Body of pancreas (tissue), 4 donors: ENCODE measurements around the gene MGME1. TPM values are rescaled to one million over a fixed set of nuclear protein-coding genes. Genes with fewer than 3 reads are reported as not detected.

Experiments
- ATAC-seq: fragments of 150-250 bp; one replicate; pipeline ENCODE4 v1.9.1; 2016
- DNase-seq, 4 donors: peaks; one replicate each; pipeline ENCODE4 v3.0.0-alpha.2; 2019
- H3K27ac ChIP-seq, 4 donors: fragments of 200-600 bp; sonication (generic); 1 replicate in 3 of 4; 2 replicates in 1 of 4; pipeline versions ENCODE4 v1.5.1 to v1.6.1; 2016 to 2019; ENCODE audit warnings: mild to moderate bottlenecking in 1 of 4, mixed read lengths in 1 of 4, moderate library complexity in 1 of 4
- H3K27me3 ChIP-seq, 2 donors: fragments of 200-600 bp; sonication (generic); one replicate each; pipeline ENCODE4 v1.6.0; 2016; ENCODE audit warnings: mild to moderate bottlenecking in 1 of 2
- H3K36me3 ChIP-seq, 2 donors: fragments of 200-600 bp; sonication (generic); replicated peaks in 1 of 2; 2 replicates each; pipeline ENCODE4 v1.5.1; 2016; ENCODE audit warnings: low read depth in 2 of 2; ENCODE audit not compliant: insufficient read depth in 1 of 2
- H3K4me1 ChIP-seq: fragments of 200-600 bp; sonication (generic); one replicate; pipeline ENCODE4 v1.6.0; 2016
- H3K4me3 ChIP-seq, 2 donors: fragments of 200-600 bp; sonication (generic); 1 replicate in 1 of 2; 2 replicates in 1 of 2; pipeline ENCODE4 v1.5.1; 2016 to 2019
- H3K9me3 ChIP-seq, 3 donors: fragments of 200-600 bp; sonication (generic); 1 replicate in 2 of 3; 2 replicates in 1 of 3; pipeline ENCODE4 v1.5.1; 2016
- POLR2A ChIP-seq, 3 donors: fragments of 450-650 bp; IDR thresholded peaks; one replicate each; pipeline ENCODE4 v1.6.1; 2016; ENCODE audit warnings: antibody characterized with exemption in 3 of 3, mild to moderate bottlenecking in 2 of 3
- WGBS, 2 donors: methylation state at CpG; one replicate each; pipeline ENCODE4 v1.1.5; 2017; 5-methylcytosine and 5-hydroxymethylcytosine counted together
- intact Hi-C: fragments of 100-400 bp; cut with DNase I; formaldehyde crosslinking; loops from one replicate; pipeline ENCODE4 v1.15.1; 2023
- total RNA-seq, 2 donors: library from RNA; depleted of rRNA; stranded (reverse); fragments of >200 nt; gene quantifications; one replicate each; pipeline ENCODE4 v1.1.0, GENCODE V29; 2016
- TF ChIP-seq, protein P1 (sequence below), 7 experiments: fragments of 450-650 bp in 4 of 7; fragments of 200-600 bp in 3 of 7; sonication (generic) in 3 of 7; IDR thresholded peaks; one replicate each; pipeline ENCODE4 v1.5.1; 2016 to 2019; ENCODE audit warnings: antibody characterized with exemption in 7 of 7

MGME1 gene
- total RNA-seq, 2 donors from 2014 or later: 3.0 to 6.5 TPM

GRCh38 chr20:17964632-17965031 lies 4.2 kb upstream of the MGME1 start:
- Histone ChIP-seq H3K27ac (no peak overlapping the region), H3K27me3 (no peaks in the 10 kb centered on the region), H3K4me1 (peaks cover 62% of the 10 kb centered on the region), H3K4me3 (no peak overlapping the region), H3K36me3 (no peaks in the 10 kb centered on the region), H3K9me3 (no peaks in the 10 kb centered on the region)
- 81 to 92% methylated on average over 3 of the region's 3 CpGs for WGBS, 2 donors
- ATAC-seq (no peak), DNase-seq (no peak)
- no peak for TF ChIP-seq POLR2A (IDR thresholded peaks at IDR 0.05)
- TF ChIP-seq, protein P1, sequence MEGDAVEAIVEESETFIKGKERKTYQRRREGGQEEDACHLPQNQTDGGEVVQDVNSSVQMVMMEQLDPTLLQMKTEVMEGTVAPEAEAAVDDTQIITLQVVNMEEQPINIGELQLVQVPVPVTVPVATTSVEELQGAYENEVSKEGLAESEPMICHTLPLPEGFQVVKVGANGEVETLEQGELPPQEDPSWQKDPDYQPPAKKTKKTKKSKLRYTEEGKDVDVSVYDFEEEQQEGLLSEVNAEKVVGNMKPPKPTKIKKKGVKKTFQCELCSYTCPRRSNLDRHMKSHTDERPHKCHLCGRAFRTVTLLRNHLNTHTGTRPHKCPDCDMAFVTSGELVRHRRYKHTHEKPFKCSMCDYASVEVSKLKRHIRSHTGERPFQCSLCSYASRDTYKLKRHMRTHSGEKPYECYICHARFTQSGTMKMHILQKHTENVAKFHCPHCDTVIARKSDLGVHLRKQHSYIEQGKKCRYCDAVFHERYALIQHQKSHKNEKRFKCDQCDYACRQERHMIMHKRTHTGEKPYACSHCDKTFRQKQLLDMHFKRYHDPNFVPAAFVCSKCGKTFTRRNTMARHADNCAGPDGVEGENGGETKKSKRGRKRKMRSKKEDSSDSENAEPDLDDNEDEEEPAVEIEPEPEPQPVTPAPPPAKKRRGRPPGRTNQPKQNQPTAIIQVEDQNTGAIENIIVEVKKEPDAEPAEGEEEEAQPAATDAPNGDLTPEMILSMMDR (IDR thresholded peaks at IDR 0.05): no peak
- intact Hi-C loops: no loop called here

- no peak for DNase-seq
- H3K27ac ChIP-seq: peak overlapping the region in 2 of 4 donors; percentile 2 to 98
- no peaks in the 10 kb centered on the region for H3K27me3 ChIP-seq
- intact Hi-C loops: no loop called here
- H3K4me1 ChIP-seq: peaks cover 61% of the 10 kb centered on the region
- no peaks in the 10 kb centered on the region for H3K36me3 ChIP-seq
- no peak for TF ChIP-seq POLR2A (IDR thresholded peaks at IDR 0.05)
- TF ChIP-seq, protein P1 (IDR thresholded peaks at IDR 0.05): no peak
- H3K9me3 ChIP-seq: no peaks in the 10 kb centered on the region
- no peak overlapping the region for H3K4me3 ChIP-seq
- WGBS, 2 donors: 64 to 79% methylated on average over 7 to 9 of the region's 9 CpGs
- no peak for ATAC-seq
These were observed 3.6 kb upstream of the MGME1 start for GRCh38 chr20:17965042-17965697.

- WGBS, 2 donors: 12 to 16% methylated on average over 9 of the region's 9 CpGs
- Histone ChIP-seq H3K4me1 (peaks cover 64% of the 10 kb centered on the region), H3K27ac (peak overlapping the region in 3 of 4 donors; percentile 86 to 99 (median 98)), H3K36me3 (no peaks in the 10 kb centered on the region), H3K27me3 (no peaks in the 10 kb centered on the region), H3K9me3 (no peaks in the 10 kb centered on the region), H3K4me3 (peak overlapping the region in 1 of 2 donors; percentile 96)
- ATAC-seq (no peak), DNase-seq (no peak)
- TF ChIP-seq, protein P1 (IDR thresholded peaks at IDR 0.05): peak in 3 of 7 experiments; percentile 22 to 28 (median 24)
- no peak for TF ChIP-seq POLR2A (IDR thresholded peaks at IDR 0.05)
- intact Hi-C loops: no loop called here
These were observed 2.1 kb upstream of the MGME1 start for GRCh38 chr20:17966432-17967310.

DNA sequence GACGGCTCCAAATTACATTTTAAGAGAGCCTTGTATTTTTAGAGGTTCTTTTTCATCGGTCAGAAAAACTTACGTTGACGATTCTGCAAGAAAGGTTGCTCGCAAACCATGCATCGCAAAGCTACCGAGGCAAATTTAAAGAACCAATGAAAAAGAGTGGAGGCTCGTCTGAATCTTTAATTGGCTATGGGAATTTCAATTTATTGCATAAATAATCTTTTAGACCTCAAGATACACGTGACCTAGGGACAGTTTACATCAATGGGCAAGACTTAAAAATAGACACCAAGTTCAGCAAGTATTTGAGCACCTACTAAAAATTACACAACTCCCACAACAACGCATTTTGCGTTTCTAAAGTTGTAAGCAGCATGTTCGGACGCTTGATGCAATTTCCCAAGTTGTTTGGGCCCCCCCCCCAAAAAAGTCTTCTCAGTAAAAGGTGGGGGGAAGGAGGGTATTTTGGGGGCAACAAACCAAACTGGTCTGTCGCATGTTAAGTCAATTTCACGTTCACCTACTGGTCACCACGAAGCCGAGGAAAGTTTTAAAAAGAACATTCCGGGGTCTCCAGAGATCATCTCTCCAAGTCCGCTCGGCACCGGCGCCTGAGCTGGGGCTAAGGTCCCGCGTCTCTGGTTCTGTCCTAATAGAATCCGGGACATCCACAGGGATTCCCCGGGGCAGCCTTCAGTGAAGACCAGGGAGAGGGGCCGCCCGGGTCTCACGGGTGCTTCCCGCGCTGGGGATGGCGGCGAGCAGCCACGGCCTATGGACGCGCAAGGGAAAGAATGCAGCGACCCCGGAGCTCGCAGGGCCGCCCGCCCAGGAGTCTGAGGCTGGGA lies 1.1 kb upstream of the MGME1 start:
- WGBS, 2 donors: 0 to 2% methylated on average over 21 to 41 of the region's 41 CpGs
- peaks cover 61% of the 10 kb centered on the region for H3K4me1 ChIP-seq
- no peaks in the 10 kb centered on the region for H3K9me3 ChIP-seq
- no peaks in the 10 kb centered on the region for H3K36me3 ChIP-seq
- intact Hi-C loops: no loop called here
- ATAC-seq: no peak
- DNase-seq: no peak
- peak overlapping the region; percentile 77 to 96 for H3K4me3 ChIP-seq
- H3K27ac ChIP-seq: peak overlapping the region; percentile 86 to 99 (median 97)
- no peaks in the 10 kb centered on the region for H3K27me3 ChIP-seq
- no peak for TF ChIP-seq POLR2A (IDR thresholded peaks at IDR 0.05)
- TF ChIP-seq, protein P1 (IDR thresholded peaks at IDR 0.05): no peak
